GM19043 (cell line): Measurements from ENCODE around the gene B2M.
"Not testable (repeated sequence)": the region's sequence is repeated elsewhere in the genome, so short reads cannot be mapped to it uniquely, and the experiment has no call there.

Source experiments
- ATAC-seq: cut with Tn5 transposase; IDR thresholded peaks from one replicate; pipeline ENCODE4 v1.9.1; 2021; ENCODE audit warnings: low read depth; ENCODE audit not compliant: unreplicated experiment

Gene B2M

GRCh38 chr15:44697014-44697413 is 14.3 kb upstream of the B2M start:
- no peak for ATAC-seq

GRCh38 chr15:44698641-44699040 is 12.7 kb upstream of the B2M start:
- no peak for ATAC-seq

- not testable (repeated sequence) for ATAC-seq
These were observed 10.6 kb upstream of the B2M start for GRCh38 chr15:44700676-44701075.

GRCh38 chr15:44705986-44706385 is 5.3 kb upstream of the B2M start:
- ATAC-seq: no peak

DNA sequence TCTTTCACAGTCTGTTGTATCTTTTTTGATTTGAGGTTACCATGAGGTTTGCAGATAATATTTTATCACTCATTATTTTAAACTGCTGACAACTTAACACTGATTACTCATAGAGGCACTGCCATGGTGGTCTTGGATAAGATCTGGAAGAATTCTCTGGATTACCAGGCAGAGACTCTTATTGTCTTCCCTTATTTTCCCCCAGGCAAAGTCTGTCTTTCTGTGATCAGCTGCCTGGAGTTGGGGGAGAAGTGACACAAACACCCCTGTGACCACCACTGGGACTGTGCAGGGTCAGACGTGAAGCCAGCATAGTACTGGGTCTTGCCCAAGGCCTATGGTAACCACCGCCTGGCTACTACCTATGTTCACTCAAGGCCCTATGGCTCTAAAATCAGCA is 4.9 kb upstream of the B2M start:
- no peak for ATAC-seq

- ATAC-seq: no peak
These were observed 4.2 kb upstream of the B2M start for GRCh38 chr15:44706946-44707636.

DNA sequence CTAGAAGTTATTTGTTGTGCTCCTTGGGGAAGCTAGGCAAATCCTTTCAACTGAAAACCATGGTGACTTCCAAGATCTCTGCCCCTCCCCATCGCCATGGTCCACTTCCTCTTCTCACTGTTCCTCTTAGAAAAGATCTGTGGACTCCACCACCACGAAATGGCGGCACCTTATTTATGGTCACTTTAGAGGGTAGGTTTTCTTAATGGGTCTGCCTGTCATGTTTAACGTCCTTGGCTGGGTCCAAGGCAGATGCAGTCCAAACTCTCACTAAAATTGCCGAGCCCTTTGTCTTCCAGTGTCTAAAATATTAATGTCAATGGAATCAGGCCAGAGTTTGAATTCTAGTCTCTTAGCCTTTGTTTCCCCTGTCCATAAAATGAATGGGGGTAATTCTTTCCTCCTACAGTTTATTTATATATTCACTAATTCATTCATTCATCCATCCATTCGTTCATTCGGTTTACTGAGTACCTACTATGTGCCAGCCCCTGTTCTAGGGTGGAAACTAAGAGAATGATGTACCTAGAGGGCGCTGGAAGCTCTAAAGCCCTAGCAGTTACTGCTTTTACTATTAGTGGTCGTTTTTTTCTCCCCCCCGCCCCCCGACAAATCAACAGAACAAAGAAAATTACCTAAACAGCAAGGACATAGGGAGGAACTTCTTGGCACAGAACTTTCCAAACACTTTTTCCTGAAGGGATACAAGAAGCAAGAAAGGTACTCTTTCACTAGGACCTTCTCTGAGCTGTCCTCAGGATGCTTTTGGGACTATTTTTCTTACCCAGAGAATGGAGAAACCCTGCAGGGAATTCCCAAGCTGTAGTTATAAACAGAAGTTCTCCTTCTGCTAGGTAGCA is 851 bp upstream of the B2M start:
- ATAC-seq: no peak

GRCh38 chr15:44711743-44712345 is 527 bp downstream of the B2M start:
- ATAC-seq: no peak

DNA sequence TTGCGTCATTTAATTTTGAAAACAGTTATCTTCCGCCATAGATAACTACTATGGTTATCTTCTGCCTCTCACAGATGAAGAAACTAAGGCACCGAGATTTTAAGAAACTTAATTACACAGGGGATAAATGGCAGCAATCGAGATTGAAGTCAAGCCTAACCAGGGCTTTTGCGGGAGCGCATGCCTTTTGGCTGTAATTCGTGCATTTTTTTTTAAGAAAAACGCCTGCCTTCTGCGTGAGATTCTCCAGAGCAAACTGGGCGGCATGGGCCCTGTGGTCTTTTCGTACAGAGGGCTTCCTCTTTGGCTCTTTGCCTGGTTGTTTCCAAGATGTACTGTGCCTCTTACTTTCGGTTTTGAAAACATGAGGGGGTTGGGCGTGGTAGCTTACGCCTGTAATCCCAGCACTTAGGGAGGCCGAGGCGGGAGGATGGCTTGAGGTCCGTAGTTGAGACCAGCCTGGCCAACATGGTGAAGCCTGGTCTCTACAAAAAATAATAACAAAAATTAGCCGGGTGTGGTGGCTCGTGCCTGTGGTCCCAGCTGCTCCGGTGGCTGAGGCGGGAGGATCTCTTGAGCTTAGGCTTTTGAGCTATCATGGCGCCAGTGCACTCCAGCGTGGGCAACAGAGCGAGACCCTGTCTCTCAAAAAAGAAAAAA is 1.2 kb downstream of the B2M start:
- ATAC-seq: no peak

GRCh38 chr15:44713006-44713966 is 2.0 kb downstream of the B2M start:
- ATAC-seq: no peak

GRCh38 chr15:44715142-44715796 is 4.0 kb downstream of the B2M start:
- ATAC-seq: no peak

DNA sequence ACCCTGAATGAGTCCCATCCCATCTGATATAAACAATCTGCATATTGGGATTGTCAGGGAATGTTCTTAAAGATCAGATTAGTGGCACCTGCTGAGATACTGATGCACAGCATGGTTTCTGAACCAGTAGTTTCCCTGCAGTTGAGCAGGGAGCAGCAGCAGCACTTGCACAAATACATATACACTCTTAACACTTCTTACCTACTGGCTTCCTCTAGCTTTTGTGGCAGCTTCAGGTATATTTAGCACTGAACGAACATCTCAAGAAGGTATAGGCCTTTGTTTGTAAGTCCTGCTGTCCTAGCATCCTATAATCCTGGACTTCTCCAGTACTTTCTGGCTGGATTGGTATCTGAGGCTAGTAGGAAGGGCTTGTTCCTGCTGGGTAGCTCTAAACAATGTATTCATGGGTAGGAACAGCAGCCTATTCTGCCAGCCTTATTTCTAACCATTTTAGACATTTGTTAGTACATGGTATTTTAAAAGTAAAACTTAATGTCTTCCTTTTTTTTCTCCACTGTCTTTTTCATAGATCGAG is 4.5 kb downstream of the B2M start:
- ATAC-seq: no peak

- no peak for ATAC-seq
These were observed 5.8 kb downstream of the B2M start for GRCh38 chr15:44716983-44717602.

- ATAC-seq: no peak
These were observed 7.0 kb downstream of the B2M start for GRCh38 chr15:44718180-44718926.

- ATAC-seq: no peak
These were observed 7.6 kb downstream of the B2M start for GRCh38 chr15:44718927-44719292.

DNA sequence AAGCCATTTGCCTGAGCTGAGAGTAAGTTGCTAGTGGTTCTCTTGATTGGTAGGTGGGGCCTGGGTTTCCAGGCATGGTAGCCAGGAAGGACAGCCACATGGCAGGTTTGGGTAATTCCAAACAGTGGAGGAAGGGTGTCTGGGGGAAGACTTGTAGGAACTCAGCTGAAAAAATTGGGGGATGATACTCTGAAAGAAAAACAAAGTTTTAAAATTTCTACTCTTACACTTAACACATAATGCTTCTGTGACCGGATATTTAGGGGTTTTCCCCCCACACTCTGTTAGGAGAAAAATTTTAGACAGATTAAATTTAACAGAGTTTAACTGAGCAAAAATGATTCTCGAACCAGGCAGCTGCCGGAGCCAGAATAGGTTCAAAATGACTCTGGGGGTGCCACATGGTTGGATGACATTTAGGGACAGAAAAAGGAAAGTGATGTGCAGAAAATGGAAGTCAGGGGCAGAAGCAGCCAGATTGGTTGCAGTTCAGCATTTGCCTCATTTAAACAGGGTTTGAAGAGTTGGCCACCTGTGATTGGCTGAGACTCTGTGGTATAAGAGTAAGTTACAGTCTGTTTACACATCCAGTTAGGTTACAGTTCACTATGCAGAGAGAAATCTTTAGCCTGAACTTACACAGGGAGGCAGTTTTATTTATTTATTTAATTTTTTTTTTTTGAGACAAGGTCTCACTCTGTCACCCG is 8.1 kb downstream of the B2M start:
- ATAC-seq: peak; percentile 46

DNA sequence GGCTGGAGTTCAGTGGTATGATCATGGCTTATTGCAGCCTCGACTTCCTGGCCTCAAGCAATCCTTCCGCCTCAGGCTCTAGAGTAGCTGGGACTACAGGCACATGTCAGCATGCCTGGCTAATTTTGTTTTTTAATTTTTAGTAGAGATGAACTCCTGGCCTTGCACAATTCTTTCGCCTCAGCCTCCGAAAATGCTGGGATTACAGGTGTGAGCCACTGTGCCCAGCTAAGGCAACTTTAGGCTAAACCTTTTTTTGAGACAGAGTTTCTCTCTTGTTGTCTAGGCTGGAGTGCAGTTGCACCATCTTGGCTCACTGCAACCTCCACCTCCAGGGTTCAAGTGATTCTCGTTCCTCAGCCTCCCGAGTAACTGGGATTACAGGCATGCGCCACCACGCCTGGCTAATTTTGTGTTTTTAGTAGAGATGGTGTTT is 8.7 kb downstream of the B2M start:
- not testable (repeated sequence) for ATAC-seq
